HS-27A (cell line): ENCODE results near the gene SLC4A1.

Experiments
- DNase-seq: peaks from one replicate; pipeline ENCODE4 v3.0.0-alpha.2; 2012; ENCODE audit warnings: low read depth, missing footprints

Gene SLC4A1

DNA sequence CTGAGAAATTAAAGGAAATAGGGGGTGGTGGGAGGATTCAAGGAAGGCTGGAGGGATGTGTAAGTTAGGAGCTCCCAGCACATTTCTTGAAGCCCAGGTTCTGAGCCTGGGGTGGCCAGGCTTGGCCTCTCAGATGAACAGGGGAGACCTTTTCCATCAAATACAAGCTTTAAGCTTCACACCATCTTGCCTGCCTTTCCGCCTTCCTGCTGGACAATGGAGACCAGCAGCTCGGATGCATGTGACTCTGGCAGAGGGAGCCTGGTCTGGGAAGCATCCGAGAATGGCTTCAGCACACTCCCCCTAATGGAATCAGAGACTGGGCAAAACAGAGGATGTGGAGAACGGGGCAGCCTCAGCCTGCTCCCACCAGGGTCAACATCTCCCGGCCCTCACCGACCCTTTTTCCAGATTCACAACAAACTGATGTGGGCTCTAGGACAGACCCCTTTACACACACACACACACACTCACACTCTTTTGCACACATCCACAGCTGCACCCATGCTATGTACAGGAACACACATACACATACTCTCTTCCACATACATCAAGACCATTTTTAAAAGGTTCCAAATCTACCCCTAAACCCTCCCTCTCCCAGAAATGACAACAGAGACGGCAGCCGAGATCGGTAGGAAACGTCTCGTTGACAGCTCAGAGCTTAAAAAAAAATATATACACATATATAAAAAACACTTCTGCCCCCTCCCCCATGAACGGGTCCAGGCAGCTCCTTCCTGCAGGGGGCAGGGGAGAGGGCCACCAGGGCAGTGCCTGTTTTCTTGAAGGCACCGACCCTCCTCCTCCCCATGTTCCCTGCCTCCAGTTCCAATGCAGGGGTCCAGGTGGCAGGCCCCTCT is 61.7 kb downstream of the SLC4A1 start:
- DNase-seq = no peak

DNA sequence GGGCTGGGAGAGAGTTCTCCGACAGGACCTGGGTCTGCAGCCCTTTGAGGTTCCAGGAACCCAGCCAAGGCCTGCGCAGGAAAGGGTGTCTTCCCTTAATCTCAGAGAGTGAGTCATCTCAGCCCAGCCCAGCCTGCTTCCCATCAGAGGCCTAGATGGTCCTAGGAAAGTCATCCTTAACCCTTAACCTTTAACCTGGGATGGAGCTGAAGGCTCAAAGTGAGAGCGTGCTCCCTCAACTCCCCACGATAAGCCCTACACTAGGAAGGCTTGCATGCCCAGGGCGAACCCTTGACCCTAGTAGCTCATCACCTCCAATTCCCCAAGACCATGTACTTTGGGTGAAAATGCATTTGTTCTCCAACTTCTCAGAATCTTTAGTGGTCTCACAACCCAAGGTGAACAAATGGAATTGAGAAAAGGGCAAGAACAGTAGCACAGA is 63.5 kb downstream of the SLC4A1 start:
- DNase-seq = no peak

DNA sequence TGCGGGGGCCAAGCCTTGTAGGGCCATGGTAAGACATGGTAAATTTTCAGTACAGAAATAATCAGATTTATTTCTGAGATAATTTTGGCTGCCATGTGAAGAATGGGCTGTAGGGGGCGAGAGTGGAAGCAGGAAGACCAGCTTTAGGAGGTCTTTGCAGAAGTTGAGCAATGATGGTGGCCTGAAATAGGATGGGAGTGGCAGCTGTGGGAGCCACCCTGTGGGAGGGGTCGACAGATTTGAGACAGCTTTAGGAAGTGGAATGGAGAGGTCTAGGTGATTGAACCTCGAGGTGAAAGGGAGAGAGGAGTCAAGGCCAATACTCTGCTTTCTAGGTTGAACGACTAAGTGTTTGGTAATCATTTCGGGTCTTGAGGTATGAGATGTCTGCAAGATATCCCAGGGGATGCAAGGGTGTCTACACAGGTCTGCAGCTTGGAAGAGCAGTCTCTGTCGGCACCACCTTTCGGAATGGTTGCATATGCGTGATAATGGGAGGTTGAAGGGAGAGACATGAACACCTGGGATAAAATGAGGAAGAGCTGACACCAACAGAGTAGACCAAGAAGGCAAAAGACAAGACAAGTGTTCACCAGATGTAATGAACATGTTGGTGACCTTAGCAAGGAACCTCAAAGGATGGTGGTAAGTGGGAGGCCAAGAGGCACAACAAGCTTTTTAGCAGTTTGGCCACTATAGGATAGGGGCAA is 64.0 kb downstream of the SLC4A1 start:
- DNase-seq = no peak

DNA sequence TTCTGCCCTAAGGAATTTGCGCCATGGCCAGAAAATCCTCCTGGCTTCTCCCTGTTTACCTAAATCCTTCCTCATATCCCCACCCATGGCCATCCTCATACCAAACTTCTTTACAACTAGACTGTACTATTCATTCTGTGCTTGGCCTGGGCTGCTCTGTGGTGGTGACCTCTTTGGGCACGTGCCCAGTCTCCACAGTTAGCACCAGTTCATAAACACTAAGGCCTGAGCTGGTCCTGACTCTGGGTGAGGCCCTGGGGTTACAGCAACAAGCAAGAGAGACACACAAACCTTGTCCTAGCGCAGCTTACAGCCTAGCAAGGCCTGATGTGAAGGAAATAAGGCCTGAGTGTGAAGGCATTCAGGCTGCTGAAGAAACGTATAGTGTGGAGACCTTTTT is 65.2 kb downstream of the SLC4A1 start:
- no peak for DNase-seq

DNA sequence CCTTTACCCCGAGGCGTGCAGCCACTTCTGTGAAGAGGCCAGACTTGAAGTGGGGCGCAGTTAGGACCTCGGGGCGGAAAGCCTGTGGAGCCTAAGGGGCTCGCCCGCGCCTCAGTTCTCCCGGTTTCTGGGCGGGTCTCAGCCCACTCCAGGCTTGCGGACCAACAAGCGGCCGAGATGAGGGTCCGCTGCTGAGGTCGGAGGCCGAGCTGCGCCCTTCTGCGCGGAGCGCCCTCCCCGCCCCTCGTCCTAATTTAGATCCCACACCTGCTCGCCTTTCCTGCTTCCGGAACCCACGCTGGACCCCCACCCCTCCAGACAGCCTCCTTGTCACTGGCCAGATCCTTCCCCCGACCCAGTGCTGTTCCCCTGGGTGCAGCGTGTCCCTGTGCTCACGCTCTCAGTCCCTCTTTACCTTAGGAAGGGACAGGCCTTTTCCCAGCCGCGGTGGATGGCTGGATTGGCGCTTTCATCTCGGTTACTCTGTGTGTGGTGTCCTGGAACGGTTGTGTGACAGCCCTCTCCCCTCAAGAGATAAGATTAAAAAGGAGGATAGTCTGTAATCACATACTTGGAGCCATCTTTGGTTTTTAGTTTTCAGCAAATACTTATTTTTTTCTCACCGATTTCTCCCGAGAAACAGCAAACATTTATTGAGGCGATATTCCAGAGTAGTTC is 67.3 kb downstream of the SLC4A1 start:
- DNase-seq = no peak

DNA sequence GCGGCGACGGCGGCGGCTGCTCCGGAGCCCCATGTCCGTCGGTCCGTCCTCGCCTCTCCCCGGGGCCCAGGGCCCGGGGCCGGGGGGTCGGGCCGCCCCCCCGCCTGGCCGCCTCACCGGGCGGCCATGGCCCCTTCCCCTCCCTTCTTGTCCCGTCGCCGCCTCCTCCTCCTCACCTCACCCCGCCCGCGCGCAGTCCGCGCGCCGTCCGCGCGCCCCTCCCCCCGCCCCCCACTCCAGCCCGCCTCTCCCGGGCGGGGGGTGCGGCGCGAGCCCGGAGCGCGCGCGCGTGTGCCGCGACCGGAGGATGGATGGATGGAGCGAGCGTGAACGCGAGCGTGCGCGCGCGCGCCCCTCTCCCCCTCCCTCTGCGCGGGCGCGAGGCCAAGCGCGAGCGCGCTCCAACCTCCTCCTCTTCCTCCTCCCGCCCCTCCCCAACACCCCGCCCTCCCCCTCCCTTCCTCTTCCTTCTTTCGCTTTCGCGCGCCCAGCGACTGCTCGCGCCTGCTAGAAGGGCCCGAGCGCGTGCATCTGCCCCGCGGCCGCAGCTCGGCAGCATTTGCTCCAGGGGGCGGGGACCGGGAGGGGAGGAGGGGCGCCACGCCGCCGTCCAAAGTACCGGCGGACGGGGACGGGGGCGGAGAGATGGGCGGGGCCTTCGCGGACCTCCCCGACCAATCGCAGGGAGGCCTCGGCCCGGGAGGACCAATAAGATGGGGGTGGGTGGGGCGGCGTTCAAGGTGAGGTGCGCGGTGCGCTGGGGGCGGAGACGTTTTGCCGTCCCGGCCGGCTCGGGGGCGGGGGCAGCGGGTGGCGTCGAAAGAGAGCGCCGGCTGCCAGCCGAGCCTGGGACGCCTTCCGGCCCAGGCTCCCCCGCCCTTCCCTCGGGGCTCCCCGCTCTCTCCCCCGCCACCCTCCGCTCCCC is 68.1 kb downstream of the SLC4A1 start, which contains the start of gene ATXN7L3:
ATXN7L3 (minus strand) TSS at position 332 of the 925 bp plus-strand sequence. CDS start 1,814 bp downstream, outside the sequence.
- DNase-seq = peak; percentile 77

DNA sequence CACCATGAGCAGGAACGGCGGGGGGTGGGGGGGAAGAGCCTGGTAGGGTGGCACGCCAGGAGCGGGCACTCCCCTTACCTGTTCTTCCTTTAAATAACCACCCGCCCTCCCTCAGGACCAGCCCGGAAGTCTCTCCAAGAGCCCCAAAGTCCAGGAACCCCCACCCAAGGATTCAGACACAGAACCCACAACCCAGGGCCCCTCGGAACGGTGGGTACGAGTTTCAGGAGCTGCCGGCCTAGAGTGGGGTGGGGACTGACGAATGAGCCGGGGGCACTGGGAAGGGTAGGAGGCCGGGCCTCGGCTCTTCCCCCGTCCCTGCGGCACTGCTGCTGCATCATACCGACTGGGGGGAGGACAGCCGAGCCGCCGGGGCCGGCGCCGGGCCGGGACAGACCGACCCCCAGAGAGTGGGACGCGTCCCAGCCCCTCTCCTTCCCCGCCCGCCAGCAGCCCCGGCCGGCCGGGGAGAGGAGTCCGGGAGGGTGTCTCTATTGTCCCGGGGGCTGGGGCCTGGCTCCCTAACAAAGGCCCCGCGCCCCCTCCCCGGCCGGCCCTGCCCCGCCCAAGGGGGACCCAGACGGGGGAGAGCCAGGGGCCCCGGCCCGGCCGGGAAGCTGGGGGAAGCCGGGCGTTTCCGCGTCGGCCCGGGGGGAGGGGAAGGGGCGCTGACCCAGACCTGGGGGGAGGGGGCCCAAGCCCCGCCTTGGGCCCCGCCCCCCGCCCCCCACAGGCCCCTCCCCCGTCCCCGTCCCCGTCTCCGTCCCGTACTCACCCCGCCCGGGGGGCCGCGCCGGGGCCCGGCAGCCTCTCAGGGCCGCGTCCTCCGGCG is 69.0 kb downstream of the SLC4A1 start:
- no peak for DNase-seq
